NCI-H2196 (cell line): ENCODE measurements around the gene PACSIN2.
"Not testable (repeated sequence)": the region's sequence is repeated elsewhere in the genome, so short reads cannot be mapped to it uniquely, and the experiment has no call there.

Experiments used
- DNase-seq: peaks from one replicate; lab custom pipeline; 2025; ENCODE audit not compliant: unreplicated experiment; lab: John Stamatoyannopoulos, UW

The PACSIN2 gene

GRCh38 chr22:42947211-42947990 lies 67.5 kb downstream of the PACSIN2 start:
- DNase-seq = peak; percentile 77

- no peak for DNase-seq
These were observed 68.3 kb downstream of the PACSIN2 start for GRCh38 chr22:42946546-42947198.

- no peak for DNase-seq
These were observed 69.2 kb downstream of the PACSIN2 start for GRCh38 chr22:42945736-42946135.

GRCh38 chr22:42945027-42945426 lies 69.9 kb downstream of the PACSIN2 start:
- no peak for DNase-seq

GRCh38 chr22:42944409-42944808 lies 70.5 kb downstream of the PACSIN2 start:
- DNase-seq = no peak

- no peak for DNase-seq
These were observed 71.0 kb downstream of the PACSIN2 start for GRCh38 chr22:42943981-42944380.

- no peak for DNase-seq
These were observed 72.6 kb downstream of the PACSIN2 start for GRCh38 chr22:42942351-42942750.

GRCh38 chr22:42939941-42940653 lies 74.9 kb downstream of the PACSIN2 start:
- peak; percentile 66 for DNase-seq

- no peak for DNase-seq
These were observed 75.5 kb downstream of the PACSIN2 start for GRCh38 chr22:42939451-42939881.

- no peak for DNase-seq
These were observed 76.0 kb downstream of the PACSIN2 start for GRCh38 chr22:42938976-42939375.

GRCh38 chr22:42938449-42938848 lies 76.5 kb downstream of the PACSIN2 start:
- DNase-seq = no peak

GRCh38 chr22:42937164-42937843 lies 77.6 kb downstream of the PACSIN2 start:
- DNase-seq = no peak

GRCh38 chr22:42936680-42937079 lies 78.3 kb downstream of the PACSIN2 start:
- not testable (repeated sequence) for DNase-seq

- no peak for DNase-seq
These were observed 80.6 kb downstream of the PACSIN2 start for GRCh38 chr22:42934338-42934737.

GRCh38 chr22:42933485-42934091 lies 81.4 kb downstream of the PACSIN2 start:
- DNase-seq = peak; percentile 21

GRCh38 chr22:42932857-42933484 lies 82.0 kb downstream of the PACSIN2 start:
- no peak for DNase-seq

GRCh38 chr22:42932197-42932519 lies 82.8 kb downstream of the PACSIN2 start:
- no peak for DNase-seq

GRCh38 chr22:42931421-42932196 lies 83.3 kb downstream of the PACSIN2 start:
- DNase-seq = no peak

- DNase-seq = peak; percentile 68
These were observed 84.0 kb downstream of the PACSIN2 start for GRCh38 chr22:42930810-42931420.
